ENCODE results near the gene MOB3A.

Gene MOB3A

DNA sequence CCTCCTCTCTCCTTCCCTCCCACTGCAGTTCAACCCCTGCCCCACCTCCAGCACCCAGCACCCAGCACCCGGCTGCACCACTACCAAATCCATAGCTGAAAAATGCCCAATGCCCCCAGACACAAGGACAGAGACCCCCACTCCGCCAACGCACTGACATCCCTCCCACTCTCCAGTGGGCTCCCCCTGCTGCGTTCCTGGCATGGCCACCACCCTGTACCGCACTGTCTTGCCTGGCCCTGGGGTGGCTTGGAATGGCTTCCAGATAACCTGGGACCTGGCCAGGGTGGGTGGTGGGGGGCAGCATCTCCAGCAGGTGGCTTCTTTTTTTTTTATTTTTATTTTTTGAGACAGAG lies 39.3 kb downstream of the MOB3A start:
- Histone ChIP-seq H3K27me3 (ENCODE audit: low read depth, low read length) (no peaks in the 10 kb centered on the region), H4K20me1 (ENCODE audit: insufficient read depth, low read length) (no peaks in the 10 kb centered on the region), H3K27ac (ENCODE audit: low read length) (0 out of 2 replicates have a peak overlapping the region, but pooled peaks have one; percentile 17), H3K36me3 (replicated peaks; ENCODE audit: low read depth, low read length) (no peaks in the 10 kb centered on the region), H3K4me2 (ENCODE audit: low read length) (peak overlapping the region; percentile 14; the same call in 1 of the 2 replicates), H3K4me3 (ENCODE audit: low read length) (no peak overlapping the region), H3K4me1 (ENCODE audit: low read length) (peaks cover 77% of the 10 kb centered on the region), H3K79me2 (ENCODE audit: low read length) (peaks cover 21% of the 10 kb centered on the region; the same call in 1 of the 2 replicates), H2AFZ (ENCODE audit: low read depth, low read length) (no peak overlapping the region), H3K9me3 (ENCODE audit: insufficient read depth, low read length) (no peaks in the 10 kb centered on the region), H3K9ac (ENCODE audit: low read length) (no peak overlapping the region)
- TF ChIP-seq EZH2phosphoT487 (IDR thresholded peaks at IDR 0.05; ENCODE audit: low read depth) = no peak
- TF ChIP-seq, protein P1, sequence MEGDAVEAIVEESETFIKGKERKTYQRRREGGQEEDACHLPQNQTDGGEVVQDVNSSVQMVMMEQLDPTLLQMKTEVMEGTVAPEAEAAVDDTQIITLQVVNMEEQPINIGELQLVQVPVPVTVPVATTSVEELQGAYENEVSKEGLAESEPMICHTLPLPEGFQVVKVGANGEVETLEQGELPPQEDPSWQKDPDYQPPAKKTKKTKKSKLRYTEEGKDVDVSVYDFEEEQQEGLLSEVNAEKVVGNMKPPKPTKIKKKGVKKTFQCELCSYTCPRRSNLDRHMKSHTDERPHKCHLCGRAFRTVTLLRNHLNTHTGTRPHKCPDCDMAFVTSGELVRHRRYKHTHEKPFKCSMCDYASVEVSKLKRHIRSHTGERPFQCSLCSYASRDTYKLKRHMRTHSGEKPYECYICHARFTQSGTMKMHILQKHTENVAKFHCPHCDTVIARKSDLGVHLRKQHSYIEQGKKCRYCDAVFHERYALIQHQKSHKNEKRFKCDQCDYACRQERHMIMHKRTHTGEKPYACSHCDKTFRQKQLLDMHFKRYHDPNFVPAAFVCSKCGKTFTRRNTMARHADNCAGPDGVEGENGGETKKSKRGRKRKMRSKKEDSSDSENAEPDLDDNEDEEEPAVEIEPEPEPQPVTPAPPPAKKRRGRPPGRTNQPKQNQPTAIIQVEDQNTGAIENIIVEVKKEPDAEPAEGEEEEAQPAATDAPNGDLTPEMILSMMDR (IDR thresholded peaks at IDR 0.05; ENCODE audit: low read depth, low read length) = no peak

DNA sequence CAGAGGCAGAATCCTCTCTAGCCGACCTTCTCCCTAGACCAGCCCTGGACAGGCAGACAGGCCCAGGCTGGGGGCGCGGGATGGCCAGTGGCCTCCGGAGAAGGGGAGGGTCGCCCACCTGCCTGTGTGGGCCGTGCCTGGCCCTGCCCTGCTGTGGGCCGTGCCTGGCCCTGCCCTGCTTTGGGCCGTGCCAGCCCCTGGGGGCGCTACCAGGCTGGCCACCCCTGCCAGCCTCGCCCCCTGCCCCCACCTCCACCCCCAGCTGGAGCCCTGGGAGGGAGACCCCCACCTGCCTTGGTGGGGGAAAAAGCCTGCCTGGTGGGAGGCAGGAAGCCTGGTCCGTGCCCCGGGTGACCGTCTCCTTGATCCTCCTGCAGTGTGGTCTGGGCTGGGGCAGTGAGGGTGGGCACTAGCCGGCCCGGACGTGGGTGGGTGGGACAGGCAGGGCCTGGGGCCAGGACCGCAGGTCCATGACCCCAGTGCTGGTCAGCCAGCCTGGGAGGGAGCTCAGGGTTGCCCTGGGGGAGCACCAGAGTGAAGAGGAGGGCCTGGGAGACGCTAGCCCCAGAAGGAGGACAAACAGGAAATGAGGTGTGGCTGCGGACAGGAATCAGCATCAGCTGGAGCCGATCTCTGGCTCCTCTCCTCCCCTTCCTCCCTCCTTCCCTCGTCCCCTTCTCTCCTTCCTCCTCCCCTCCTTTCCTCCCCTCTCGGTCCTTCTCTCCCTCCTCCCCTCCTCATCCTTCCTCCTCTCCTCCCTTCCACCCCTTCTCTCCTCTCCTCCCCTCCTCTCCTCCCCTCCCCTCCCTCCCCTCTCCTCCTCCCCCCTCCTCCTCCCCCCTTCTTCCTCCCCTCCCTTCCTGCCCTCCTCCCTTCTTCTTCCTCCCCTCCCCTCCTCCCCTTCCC lies 39.9 kb downstream of the MOB3A start:
- Histone ChIP-seq H3K9me3 (ENCODE audit: insufficient read depth, low read length) (no peaks in the 10 kb centered on the region), H3K27ac (ENCODE audit: low read length) (peak overlapping the region; percentile 96), H3K4me3 (ENCODE audit: low read length) (peak overlapping the region; percentile 62), H3K27me3 (ENCODE audit: low read depth, low read length) (no peaks in the 10 kb centered on the region), H4K20me1 (ENCODE audit: insufficient read depth, low read length) (no peaks in the 10 kb centered on the region), H3K4me2 (ENCODE audit: low read length) (peak overlapping the region; percentile 74), H3K9ac (ENCODE audit: low read length) (peak overlapping the region; percentile 65), H3K4me1 (ENCODE audit: low read length) (peaks cover 82% of the 10 kb centered on the region), H2AFZ (ENCODE audit: low read depth, low read length) (no peak overlapping the region), H3K79me2 (ENCODE audit: low read length) (peaks cover 21% of the 10 kb centered on the region; the same call in 1 of the 2 replicates), H3K36me3 (replicated peaks; ENCODE audit: low read depth, low read length) (no peaks in the 10 kb centered on the region)
- no peak for TF ChIP-seq EZH2phosphoT487 (IDR thresholded peaks at IDR 0.05; ENCODE audit: low read depth)
- TF ChIP-seq, protein P1 (IDR thresholded peaks at IDR 0.05; ENCODE audit: low read depth, low read length) = peak; percentile 41

DNA sequence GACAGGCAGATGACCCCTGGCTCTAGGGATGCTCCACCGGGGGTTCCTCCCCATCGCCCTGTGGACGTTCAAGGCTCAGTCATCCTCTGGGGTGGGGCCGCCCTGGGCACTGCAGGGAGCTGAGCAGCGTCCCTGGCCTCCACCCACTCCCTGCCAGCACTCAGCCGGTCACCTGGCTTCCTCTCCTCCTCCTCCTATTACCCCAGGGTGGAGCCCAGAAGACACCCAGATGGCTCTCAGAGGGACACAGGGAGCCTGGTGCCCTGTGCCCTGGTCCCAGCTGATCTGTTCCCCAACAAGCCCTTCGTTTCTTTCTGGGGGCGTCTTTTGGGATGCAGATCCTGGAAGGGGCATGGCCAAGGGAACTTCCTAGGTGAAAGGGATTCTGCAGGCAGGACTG lies 41.4 kb downstream of the MOB3A start:
- TF ChIP-seq EZH2phosphoT487 (IDR thresholded peaks at IDR 0.05; ENCODE audit: low read depth) = no peak
- TF ChIP-seq, protein P1 (IDR thresholded peaks at IDR 0.05; ENCODE audit: low read depth, low read length) = no peak
- Histone ChIP-seq H3K9ac (ENCODE audit: low read length) (peak overlapping the region; percentile 53), H3K79me2 (ENCODE audit: low read length) (peaks cover 22% of the 10 kb centered on the region), H4K20me1 (ENCODE audit: insufficient read depth, low read length) (peaks cover 9% of the 10 kb centered on the region), H2AFZ (ENCODE audit: low read depth, low read length) (0 out of 2 replicates have a peak overlapping the region, but pooled peaks have one; percentile 27), H3K27ac (ENCODE audit: low read length) (peak overlapping the region; percentile 96), H3K9me3 (ENCODE audit: insufficient read depth, low read length) (no peaks in the 10 kb centered on the region), H3K36me3 (replicated peaks; ENCODE audit: low read depth, low read length) (peaks cover 9% of the 10 kb centered on the region), H3K4me2 (ENCODE audit: low read length) (peak overlapping the region; percentile 73), H3K4me3 (ENCODE audit: low read length) (peak overlapping the region; percentile 42), H3K27me3 (ENCODE audit: low read depth, low read length) (no peaks in the 10 kb centered on the region), H3K4me1 (ENCODE audit: low read length) (peaks cover 72% of the 10 kb centered on the region)

GRCh38 chr19:2053601-2054389 lies 42.3 kb downstream of the MOB3A start:
- H2AFZ ChIP-seq (ENCODE audit: low read depth, low read length) = no peak overlapping the region
- peaks cover 68% of the 10 kb centered on the region for H3K4me1 ChIP-seq (ENCODE audit: low read length)
- H3K9me3 ChIP-seq (ENCODE audit: insufficient read depth, low read length) = no peaks in the 10 kb centered on the region
- H3K27me3 ChIP-seq (ENCODE audit: low read depth, low read length) = no peaks in the 10 kb centered on the region
- peaks cover 19% of the 10 kb centered on the region for H3K36me3 ChIP-seq (replicated peaks; ENCODE audit: low read depth, low read length)
- peaks cover 27% of the 10 kb centered on the region for H3K79me2 ChIP-seq (ENCODE audit: low read length)
- H3K27ac ChIP-seq (ENCODE audit: low read length) = peak overlapping the region; percentile 96
- TF ChIP-seq, protein P1 (IDR thresholded peaks at IDR 0.05; ENCODE audit: low read depth, low read length) = no peak
- TF ChIP-seq EZH2phosphoT487 (IDR thresholded peaks at IDR 0.05; ENCODE audit: low read depth) = no peak
- H3K4me2 ChIP-seq (ENCODE audit: low read length) = peak overlapping the region; percentile 46
- peak overlapping the region; percentile 14; the same call in 1 of the 2 replicates for H3K4me3 ChIP-seq (ENCODE audit: low read length)
- peak overlapping the region; percentile 31; the same call in 1 of the 2 replicates for H3K9ac ChIP-seq (ENCODE audit: low read length)
- peaks cover 18% of the 10 kb centered on the region for H4K20me1 ChIP-seq (ENCODE audit: insufficient read depth, low read length)

Measured in OCI-LY3 (cell line).